ENCODE data around the gene PCP4.

The PCP4 gene

GRCh38 chr21:39867198-39867650, at the start of gene PCP4:
Gene PCP4 (plus strand): TSS chr21:39867438. CDS start chr21:39867502, 64 bp downstream.
- no peak for DNase-seq

DNA sequence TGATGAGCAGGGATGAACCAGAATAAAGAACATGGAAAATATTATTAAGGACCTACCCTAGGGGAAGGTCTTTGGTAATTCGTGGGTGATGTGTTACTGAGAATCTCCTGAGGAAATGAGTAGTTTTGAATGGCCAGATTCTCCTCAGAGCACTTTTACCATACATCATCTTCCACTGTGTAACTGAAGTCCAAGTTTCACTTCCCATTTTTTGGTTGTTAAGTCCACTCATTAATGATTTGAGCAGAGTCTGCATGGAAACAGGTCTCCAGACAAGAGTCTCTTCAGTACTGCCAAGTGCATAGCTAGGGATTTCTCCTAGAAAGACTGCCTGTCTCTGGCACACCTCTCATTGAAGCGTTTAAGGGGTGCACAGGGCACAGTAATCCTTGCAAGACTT, 48.7 kb upstream of the PCP4 start:
- DNase-seq, result no peak

GRCh38 chr21:39822042-39822441, 45.2 kb upstream of the PCP4 start:
- no peak for DNase-seq

GRCh38 chr21:39825250-39825649, 42.0 kb upstream of the PCP4 start:
- DNase-seq, result no peak

GRCh38 chr21:39834543-39834942, 32.7 kb upstream of the PCP4 start:
- DNase-seq, result no peak

DNA sequence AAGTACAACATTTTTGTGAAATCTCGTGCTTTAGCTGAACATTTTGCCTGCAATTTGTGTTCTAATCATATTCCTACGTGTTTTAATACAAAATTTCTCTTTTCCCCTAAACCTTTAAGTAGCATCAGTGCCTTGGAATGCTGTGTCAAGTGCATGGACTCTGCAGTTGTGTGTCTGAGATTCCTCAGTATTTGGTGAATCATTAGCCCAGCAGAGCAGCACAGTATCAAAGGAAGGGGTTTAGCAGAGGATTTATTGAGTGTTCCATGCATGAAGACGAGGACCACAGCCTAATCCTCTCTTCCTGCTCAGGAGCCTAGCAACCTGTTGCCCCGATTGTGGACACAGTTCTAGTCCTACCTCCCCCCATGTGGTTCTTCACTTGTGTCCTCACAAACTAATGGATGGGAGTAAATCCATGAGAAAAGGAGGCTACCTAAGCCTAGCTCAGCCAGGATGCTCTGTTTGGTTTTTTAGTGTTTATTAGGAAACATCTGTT, 29.3 kb upstream of the PCP4 start:
- DNase-seq, result no peak

DNA sequence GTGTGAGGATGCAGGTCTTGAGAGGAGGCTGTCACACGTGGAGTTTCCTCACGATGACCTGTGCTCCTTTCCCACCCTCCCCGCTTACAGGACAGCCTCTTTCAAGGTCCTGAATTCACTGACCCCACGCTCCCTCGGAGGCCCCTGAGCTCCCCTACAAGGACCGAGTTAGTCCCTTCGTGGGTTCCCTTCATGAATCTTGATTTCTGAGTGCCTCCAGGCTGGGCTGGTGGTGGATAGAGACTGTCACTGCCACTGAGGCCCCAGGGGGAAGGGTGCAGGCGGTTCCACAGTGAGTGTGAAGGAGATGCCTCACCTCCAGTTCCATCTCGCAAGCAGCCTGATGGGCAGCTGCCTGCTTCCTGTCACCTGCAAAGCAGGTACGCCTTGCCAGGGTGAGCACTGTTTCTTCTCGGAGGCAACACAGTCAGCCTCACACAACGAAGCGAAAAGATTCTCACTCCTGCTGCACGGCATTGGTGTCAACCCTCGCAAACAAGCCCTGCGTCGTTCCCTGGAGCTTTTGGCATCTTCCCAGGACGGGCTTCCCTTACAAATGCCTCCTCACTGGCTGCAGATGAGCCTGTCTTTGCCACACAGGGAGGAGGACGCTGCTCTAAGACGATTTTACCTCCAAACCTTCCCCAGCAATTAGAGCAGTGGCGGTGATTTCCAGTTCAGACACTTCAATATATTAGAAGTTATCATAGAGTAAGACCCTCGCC, 26.7 kb upstream of the PCP4 start:
- no peak for DNase-seq

DNA sequence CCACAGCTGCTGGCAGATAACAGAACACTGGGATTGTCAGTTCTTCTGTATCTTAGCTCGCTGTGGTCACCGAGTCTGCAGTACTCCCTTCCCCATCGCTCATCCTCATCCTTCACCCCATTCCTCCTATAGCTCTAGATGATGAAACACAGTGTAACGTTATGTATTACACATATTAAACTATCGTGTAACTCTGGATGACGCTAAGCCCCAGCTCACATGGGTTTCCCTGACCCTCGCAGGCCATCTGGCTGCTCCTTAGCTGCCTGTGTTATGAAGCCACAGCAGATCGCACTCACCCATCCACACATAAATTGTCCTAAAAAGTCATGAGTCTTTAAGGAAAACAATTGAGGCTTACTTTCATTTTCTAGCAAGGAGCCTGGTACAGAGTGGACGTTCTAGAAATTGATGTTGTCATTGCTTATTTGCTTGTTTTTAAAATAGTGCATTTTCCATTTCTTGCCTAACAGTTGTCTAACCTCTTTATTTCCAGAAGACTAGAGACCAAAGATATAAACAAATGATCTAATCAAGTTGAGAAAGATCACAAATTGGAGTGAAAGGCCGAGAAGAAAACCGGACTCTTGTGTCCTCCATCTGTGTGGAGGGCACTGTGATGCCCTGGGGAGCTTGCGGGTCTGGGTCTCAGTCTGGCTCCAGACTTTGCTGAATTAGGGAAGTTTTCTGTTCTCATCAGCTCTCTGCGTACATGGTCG, 24.3 kb upstream of the PCP4 start:
- no peak for DNase-seq

GRCh38 chr21:39843483-39843882, 23.8 kb upstream of the PCP4 start:
- no peak for DNase-seq

GRCh38 chr21:39843916-39844315, 23.3 kb upstream of the PCP4 start:
- no peak for DNase-seq

DNA sequence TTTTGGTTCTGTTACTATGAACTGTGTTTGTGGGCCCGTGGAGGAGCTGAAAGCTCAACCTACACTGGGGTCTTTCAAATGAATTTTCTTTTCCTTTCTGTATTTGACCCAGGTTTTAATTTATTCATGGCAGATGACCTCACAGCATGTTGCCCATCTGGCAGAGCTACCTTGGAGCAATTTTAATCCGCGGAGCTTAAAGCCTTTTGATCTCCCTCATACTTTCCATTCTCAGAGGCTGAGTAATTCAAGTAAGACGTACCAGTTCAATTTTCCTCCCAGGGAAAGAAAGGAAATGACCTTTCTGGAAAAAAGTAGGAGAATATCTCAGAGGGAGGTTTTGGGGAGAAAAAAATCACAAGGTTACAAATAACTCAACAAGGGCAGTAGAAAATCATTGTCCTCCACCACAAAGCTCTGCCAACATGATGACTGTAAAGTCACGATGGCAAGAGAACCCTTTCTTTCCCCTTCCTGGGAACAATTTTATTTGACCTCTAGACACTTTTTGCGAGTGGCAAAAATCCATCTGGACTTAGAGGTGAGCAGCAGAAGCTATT, 21.6 kb upstream of the PCP4 start:
- no peak for DNase-seq

DNA sequence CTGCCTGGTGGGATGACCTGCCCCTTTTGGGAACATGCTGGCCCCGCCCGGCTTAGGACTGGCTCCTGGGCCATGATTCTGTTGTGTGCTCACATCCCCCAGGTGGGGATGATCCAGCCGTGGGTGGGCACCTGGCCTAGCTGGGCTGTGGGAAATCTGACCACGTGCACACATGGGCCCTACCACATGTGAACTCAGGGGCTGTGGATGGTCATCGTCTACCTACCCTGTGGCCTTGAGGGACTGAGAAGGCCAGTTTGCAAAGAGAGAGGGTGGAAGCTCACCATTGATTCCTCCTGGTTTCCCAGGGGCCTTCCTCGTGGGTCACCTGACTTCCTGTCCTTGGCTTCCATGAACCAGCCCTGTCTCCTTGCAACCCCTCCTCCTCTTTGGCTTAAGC, 19.4 kb upstream of the PCP4 start:
- DNase-seq, result no peak

GRCh38 chr21:39849014-39849655, 18.1 kb upstream of the PCP4 start:
- DNase-seq, result no peak

DNA sequence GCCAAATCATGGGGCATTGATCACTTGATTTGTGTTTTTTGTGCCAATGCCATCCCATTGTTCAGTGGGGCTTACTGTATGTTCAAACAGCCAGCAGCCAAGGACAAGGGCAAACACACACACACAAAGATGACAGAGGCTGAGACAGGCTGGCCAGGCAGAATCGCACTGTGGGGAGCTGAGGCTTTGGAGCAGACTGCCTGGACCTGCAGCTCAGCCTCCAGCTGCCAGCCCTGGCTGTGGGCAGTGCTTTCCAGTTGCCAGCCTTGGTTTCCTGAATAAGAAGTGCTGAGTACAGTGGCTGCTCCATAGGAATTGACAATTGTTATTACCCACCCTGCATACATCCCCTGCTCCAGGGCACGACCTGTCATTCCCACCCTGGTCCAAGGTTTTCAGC, 16.9 kb upstream of the PCP4 start:
- no peak for DNase-seq

DNA sequence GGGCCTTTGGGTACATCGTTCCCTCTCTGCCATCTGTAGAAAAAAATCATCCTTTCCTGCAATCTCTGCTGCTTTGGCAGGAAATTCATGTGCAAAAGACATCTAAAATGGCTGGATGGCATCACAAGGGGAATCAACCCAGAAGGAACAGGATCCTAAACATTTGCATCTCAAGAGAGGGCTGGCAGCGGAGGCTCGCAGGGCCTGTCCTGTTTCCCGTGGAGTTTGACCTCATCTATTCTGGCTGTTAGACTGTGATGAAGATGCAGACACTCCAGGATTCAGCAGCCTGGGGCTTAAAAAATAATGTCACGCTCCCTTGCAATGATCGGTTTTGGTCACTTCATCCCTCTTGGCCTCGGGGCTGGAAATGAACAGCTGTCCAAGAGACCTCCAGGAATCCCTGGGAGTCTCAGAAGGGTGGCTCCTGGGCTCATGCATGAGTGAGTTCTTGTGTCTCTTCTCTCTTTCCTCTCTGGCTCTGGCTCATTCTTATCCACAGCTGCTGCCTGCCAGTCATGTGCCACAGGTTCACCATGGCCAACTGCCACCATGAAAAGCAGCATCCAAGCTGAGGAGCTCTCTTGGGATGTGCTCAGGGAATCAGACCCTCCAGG, 16.1 kb upstream of the PCP4 start:
- DNase-seq, result no peak

GRCh38 chr21:39852021-39852721, 15.1 kb upstream of the PCP4 start:
- no peak for DNase-seq

DNA sequence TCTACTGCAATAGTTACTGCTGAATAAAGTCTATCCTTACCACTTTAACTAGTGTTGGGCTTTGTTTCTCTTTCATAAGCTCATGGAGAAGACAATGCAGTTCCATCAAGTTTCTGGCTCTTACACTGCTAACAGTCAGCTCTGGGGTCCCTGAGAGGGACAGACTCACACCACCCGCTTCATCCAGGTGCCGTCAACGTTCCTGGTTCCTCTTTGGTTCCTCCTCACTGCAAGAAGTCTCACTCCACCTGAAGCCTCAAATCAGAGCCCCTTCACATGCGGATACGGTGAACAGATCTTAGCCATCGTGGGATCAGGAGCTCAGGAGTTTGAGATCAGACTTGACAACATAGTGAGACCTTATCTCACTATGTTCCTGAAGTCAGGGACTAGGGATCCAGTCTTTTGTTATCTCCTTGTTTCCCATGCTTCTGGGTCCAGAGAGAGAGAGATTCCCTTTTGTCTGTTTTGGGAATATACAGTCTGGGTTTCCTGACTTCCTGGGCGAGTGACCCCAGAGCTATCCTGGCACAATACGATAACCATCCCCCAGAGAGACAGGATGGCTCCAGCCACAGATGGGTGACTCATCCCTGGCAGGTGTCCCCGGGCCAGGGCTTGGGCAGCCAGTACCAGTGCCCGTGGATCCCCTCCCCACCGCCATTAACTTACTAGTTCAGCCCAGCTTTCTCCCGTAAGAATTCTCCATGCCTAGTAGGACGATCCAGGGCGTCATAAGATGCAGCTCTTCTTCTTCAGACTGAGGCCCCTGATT, 14.3 kb upstream of the PCP4 start:
- DNase-seq, result no peak

GRCh38 chr21:39854572-39854971, 12.7 kb upstream of the PCP4 start:
- no peak for DNase-seq

DNA sequence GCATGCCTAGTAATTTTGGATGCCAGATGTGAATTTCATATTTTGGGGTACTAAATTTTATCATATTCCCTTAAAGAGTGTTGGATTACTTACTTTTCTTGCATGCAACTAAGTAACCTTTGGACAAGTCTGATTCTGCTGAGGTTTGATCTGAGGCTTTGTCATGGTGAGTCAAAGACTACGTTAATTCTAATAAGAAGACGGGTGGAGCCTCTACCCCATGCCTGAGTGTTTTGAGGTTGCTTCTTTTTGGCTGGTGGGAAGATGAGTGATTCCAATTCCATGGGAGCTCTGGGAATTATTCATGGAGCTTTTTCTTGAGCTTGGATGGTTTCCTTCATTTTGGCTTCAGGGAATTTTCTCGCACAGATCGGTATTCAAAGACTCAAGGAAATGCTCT, 11.6 kb upstream of the PCP4 start:
- DNase-seq, result no peak

DNA sequence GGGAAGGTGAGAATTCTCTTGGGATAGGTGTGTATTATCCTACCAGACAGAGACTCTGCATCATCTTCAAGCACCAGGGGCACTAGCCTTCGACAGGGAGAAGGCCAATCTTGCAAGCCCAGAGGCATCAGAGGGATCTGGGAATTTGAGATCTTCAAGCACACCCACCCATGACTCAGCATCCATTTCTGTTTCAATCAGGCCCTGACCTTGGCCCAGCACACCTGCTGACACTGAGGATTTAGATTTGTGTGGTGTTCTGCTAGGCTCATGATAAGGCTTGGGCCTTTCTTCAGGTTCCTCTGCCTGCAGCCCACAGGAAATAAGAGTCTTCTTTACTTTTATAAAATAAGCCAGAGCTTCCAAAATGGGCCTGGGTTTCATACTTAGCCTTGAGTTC, 6.6 kb upstream of the PCP4 start:
- no peak for DNase-seq

DNA sequence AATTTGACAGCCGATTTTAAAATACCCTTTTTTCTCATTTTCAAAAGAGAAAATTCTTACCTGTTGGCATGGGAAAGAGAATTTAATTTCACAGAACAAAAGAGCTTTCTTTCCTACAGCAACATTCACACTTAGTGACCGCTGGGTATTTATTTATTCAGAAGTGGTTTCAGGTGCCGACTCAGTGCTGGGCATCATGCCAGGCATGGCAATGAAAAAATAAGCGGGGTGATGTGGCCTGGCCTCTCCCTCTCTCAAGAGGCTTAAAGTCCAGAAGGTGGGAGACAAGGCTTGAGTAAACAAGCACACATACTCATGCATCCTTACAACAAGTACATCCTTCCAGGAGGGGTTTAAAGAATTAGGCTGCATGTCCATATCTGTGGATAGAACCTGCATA, 4.1 kb upstream of the PCP4 start:
- DNase-seq, result no peak

DNA sequence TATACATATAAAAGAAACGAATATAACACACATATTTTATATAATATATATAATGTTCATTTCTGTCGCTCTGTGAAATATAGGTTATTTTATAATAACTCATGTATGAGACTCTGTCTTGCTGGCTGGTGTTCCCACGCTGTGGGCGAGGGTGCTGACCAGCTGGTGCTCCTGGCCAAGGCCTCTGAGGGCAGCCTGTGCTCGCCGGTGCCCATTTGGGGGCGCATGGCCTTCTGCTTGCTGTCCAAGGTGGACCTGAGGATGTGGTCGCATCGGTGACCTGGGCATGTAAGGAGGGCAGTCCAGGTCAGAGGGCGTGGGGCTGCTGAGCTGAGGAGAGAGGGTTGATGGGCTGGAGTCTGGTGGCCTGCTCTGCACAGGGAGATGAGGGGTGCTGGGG, 1.1 kb upstream of the PCP4 start:
- DNase-seq, result no peak

All from HCEC 1CT (cell line).